ENCODE results near the gene RAP1GAP.

RAP1GAP gene

GRCh38 chr1:21650400-21650799, 18.8 kb downstream of the RAP1GAP start:
- H3K4me3 ChIP-seq (ENCODE audit: low read depth, low read length): no peak overlapping the region
- DNase-seq (ENCODE audit: low read depth): no peak
- TF ChIP-seq, protein P1, sequence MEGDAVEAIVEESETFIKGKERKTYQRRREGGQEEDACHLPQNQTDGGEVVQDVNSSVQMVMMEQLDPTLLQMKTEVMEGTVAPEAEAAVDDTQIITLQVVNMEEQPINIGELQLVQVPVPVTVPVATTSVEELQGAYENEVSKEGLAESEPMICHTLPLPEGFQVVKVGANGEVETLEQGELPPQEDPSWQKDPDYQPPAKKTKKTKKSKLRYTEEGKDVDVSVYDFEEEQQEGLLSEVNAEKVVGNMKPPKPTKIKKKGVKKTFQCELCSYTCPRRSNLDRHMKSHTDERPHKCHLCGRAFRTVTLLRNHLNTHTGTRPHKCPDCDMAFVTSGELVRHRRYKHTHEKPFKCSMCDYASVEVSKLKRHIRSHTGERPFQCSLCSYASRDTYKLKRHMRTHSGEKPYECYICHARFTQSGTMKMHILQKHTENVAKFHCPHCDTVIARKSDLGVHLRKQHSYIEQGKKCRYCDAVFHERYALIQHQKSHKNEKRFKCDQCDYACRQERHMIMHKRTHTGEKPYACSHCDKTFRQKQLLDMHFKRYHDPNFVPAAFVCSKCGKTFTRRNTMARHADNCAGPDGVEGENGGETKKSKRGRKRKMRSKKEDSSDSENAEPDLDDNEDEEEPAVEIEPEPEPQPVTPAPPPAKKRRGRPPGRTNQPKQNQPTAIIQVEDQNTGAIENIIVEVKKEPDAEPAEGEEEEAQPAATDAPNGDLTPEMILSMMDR (IDR thresholded peaks at IDR 0.05; ENCODE audit: low read depth, low read length, missing control alignments): no peak

GRCh38 chr1:21649315-21649714, 19.8 kb downstream of the RAP1GAP start:
- TF ChIP-seq, protein P1 (IDR thresholded peaks at IDR 0.05; ENCODE audit: low read depth, low read length, missing control alignments): no peak
- H3K4me3 ChIP-seq (ENCODE audit: low read depth, low read length): no peak overlapping the region
- DNase-seq (ENCODE audit: low read depth): no peak

GRCh38 chr1:21648791-21649190, 20.4 kb downstream of the RAP1GAP start:
- DNase-seq (ENCODE audit: low read depth): no peak
- TF ChIP-seq, protein P1 (IDR thresholded peaks at IDR 0.05; ENCODE audit: low read depth, low read length, missing control alignments): no peak

DNA sequence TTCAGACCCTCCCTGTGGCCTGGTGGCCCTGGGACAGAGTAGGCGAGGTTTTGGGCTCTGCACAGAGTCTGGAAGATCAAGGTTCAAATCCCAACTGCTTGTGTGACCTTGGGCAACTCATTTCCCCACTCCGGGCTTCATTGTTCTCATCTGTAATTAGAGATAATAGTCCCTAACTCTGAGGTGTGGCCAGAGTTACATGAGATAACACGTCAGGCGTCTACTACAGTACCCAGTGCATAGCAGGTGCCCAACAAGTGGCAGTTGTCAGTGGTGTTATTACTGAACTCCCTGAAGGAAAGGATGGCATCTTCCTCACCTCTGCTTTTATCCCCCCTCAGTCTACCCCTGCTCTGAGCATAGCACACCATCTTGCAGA, 20.8 kb downstream of the RAP1GAP start:
- no peak overlapping the region for H3K4me3 ChIP-seq (ENCODE audit: low read depth, low read length)
- TF ChIP-seq, protein P1 (IDR thresholded peaks at IDR 0.05; ENCODE audit: low read depth, low read length, missing control alignments): no peak
- no peak for DNase-seq (ENCODE audit: low read depth)

More at GRCh38 chr1:21648791-21649190, 20.4 kb downstream of the RAP1GAP start:
- H3K4me3 ChIP-seq (ENCODE audit: low read depth, low read length): no peak overlapping the region

GRCh38 chr1:21647431-21648351, 21.5 kb downstream of the RAP1GAP start:
- TF ChIP-seq, protein P1 (IDR thresholded peaks at IDR 0.05; ENCODE audit: low read depth, low read length, missing control alignments): no peak
- no peak for DNase-seq (ENCODE audit: low read depth)

DNA sequence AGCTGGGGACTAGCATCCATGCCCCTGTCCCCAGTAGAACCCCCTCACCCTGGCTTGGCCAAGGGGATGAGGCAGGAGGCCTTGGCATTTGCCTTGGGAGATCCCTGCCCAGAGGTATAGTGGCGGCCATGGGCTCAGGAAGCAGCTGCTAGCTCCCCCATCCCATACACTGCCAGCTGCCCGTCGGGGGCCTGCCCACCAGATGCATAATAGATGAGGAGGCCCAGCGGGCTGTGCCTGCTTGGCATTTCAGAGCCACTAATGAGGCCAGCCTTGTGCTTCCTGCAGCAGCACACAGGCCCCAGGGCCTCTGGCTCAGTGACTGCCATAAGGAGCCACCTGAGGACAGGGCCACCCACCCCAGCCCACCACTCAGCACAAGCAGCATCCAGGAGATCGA, 23.6 kb downstream of the RAP1GAP start:
- TF ChIP-seq, protein P1 (IDR thresholded peaks at IDR 0.05; ENCODE audit: low read depth, low read length, missing control alignments): no peak
- H3K4me3 ChIP-seq (ENCODE audit: low read depth, low read length): no peak overlapping the region
- no peak for DNase-seq (ENCODE audit: low read depth)

More at GRCh38 chr1:21647431-21648351, 21.5 kb downstream of the RAP1GAP start:
- H3K4me3 ChIP-seq (ENCODE audit: low read depth, low read length): no peak overlapping the region
